Activated CD4-positive, alpha-beta T cell treated with anti-CD3 and anti-CD28 coated beads, Interleukin-2, amount 10 ng/mL, durations not matched to agents 24 days and 14 days (primary cell): ENCODE data around the gene TM7SF2. TPM values are rescaled to one million over a fixed set of nuclear protein-coding genes. Genes with fewer than 3 reads are reported as not detected.

Source experiments
- DNase-seq: peaks from one replicate; pipeline ENCODE4 v3.0.0; 2022
- H3K27ac Mint-ChIP-seq: one replicate; pipeline ENCODE4 v1.8.0; 2022; ENCODE audit warnings: mild to moderate bottlenecking, mixed read lengths
- H3K27me3 Mint-ChIP-seq: one replicate; pipeline ENCODE4 v1.8.0; 2022; ENCODE audit warnings: mixed read lengths
- H3K36me3 Mint-ChIP-seq: one replicate; pipeline ENCODE4 v1.8.0; 2022; ENCODE audit warnings: low read depth, mild to moderate bottlenecking, mixed read lengths
- H3K4me1 Mint-ChIP-seq: one replicate; pipeline ENCODE4 v1.8.0; 2021; ENCODE audit warnings: mixed read lengths
- H3K4me3 Mint-ChIP-seq: one replicate; pipeline ENCODE4 v1.8.0; 2022; ENCODE audit warnings: mild to moderate bottlenecking, moderate library complexity, mixed read lengths
- H3K9me3 Mint-ChIP-seq: one replicate; pipeline ENCODE4 v1.8.0; 2021; ENCODE audit warnings: mixed read lengths
- intact Hi-C: fragments of 100-400 bp; cut with micrococcal nuclease; formaldehyde crosslinking; loops from one replicate; pipeline ENCODE4 v1.15.1; 2023
- total RNA-seq: library from RNA; stranded (reverse); gene quantifications from 2 replicates; pipeline ENCODE4 v1.2.3, GENCODE V29; 2022

The TM7SF2 gene
- total RNA-seq, 1 donor from 2014 or later: 28.2 TPM

GRCh38 chr11:65083134-65083833 lies 28.4 kb upstream of the TM7SF2 start:
- intact Hi-C loops: no loop called here
- Mint-ChIP-seq H3K4me3 (peak overlapping the region; percentile 99), H3K9me3 (no peaks in the 10 kb centered on the region), H3K27ac (peak overlapping the region; percentile 99), H3K27me3 (peaks cover 2% of the 10 kb centered on the region), H3K4me1 (peaks cover 52% of the 10 kb centered on the region), H3K36me3 (peaks cover 60% of the 10 kb centered on the region)
- no peak for DNase-seq

DNA sequence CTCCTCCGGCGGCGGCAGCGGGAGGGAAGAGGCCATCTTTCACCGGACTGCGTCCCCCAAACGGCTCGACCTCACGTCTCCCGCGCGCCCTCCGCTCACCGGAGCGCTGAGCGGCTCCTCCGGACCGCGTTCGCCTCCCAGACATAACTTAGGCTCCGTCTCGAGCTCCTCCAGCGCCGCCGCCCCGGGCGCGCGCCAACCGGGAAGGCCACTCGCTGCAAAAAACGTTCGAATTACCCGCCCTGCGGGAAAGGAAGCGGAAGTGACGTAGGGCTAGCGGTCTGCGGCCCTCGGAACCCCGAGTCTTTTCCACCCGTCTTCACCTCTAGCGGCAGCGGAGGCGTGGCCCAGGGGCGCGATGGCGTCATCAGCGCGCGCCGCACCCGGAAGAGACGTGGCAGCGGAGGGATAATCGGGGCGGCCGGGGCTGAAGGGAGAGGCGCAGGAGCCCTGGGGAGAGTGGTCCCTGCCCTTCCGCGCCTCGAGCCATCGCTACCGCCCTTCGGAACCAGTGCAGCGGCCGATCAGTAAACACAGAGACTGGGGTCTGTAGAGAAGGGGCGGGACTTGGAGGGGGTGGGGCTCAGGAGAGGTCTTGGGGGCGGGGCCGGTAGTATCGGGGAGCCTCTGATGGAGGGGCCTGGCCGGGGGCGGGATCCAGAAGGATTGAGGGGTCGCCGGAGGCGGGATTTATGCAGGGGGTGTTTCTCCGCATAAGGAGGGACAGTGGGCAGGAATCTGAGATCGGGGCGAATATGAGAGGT lies 27.7 kb upstream of the TM7SF2 start, which contains the start of the genes CDCA5 and ZFPL1:
TSS of gene CDCA5 (minus strand) at position 207 of the 764 bp plus-strand sequence. CDS start at position 145, 62 bp downstream.
TSS of gene ZFPL1 (plus strand) at position 389 of the 764 bp plus-strand sequence. CDS start 477 bp downstream, outside the sequence.
- H3K27me3 Mint-ChIP-seq: peaks cover 2% of the 10 kb centered on the region
- peaks cover 46% of the 10 kb centered on the region for H3K4me1 Mint-ChIP-seq
- H3K36me3 Mint-ChIP-seq: peaks cover 62% of the 10 kb centered on the region

DNA sequence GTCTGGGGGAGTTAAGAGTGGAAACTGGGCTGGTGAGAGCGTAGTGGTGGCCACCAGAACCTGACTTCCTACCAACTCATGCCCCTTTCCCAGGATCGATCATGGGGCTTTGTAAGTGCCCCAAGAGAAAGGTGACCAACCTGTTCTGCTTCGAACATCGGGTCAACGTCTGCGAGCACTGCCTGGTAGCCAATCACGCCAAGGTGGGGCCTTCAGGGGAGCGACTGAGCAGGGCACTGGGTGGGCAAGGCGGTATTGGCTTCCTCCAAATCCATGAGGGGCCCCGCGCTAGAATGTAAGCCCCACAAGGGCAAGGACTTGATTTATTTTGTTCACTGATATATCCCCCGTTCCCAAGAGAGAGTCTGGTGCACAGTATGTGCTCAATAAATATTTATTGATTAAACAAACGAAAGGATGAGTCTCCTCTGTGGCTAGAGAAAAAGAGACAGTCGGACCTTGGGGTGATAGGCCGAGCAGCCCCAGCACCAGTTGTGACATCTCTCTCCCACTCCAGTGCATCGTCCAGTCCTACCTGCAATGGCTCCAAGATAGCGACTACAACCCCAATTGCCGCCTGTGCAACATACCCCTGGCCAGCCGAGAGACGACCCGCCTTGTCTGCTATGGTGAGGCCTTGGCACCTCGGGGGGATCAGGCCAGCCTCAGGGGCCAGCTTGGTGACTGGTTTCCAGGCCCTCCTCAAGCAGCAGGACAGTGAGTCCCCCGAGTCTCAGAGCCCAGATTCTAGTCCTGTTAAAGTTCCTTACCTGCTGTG lies 26.9 kb upstream of the TM7SF2 start:
- peak overlapping the region; percentile 99 for H3K27ac Mint-ChIP-seq
- H3K36me3 Mint-ChIP-seq: peaks cover 62% of the 10 kb centered on the region
- intact Hi-C loops: loop anchor here (1.0 kb wide), 6 partner anchors 12 to 70 kb away; partner anchors contain the start of genes ARL2, FAU, MRPL49 and SNX15
- H3K4me1 Mint-ChIP-seq: peaks cover 46% of the 10 kb centered on the region
- peaks cover 2% of the 10 kb centered on the region for H3K27me3 Mint-ChIP-seq
- peak overlapping the region; percentile 99 for H3K4me3 Mint-ChIP-seq
- peak; percentile 66 for DNase-seq
- no peaks in the 10 kb centered on the region for H3K9me3 Mint-ChIP-seq

More for the DNA sequence above, 27.7 kb upstream of the TM7SF2 start, which contains the start of the genes CDCA5 and ZFPL1:
- intact Hi-C loops: loop anchor here (1.0 kb wide), 6 partner anchors 12 to 70 kb away; partner anchors contain the start of genes ARL2, FAU, MRPL49 and SNX15
- Mint-ChIP-seq H3K9me3 (no peaks in the 10 kb centered on the region), H3K27ac (peak within 1 kb of the TSS; percentile 99), H3K4me3 (peak within 1 kb of the TSS; percentile 99)
- peak; percentile 100 for DNase-seq

- Mint-ChIP-seq H3K36me3 (peaks cover 57% of the 10 kb centered on the region), H3K27ac (peak overlapping the region; percentile 99), H3K9me3 (no peaks in the 10 kb centered on the region), H3K27me3 (peaks cover 2% of the 10 kb centered on the region), H3K4me3 (peak overlapping the region; percentile 99), H3K4me1 (peaks cover 44% of the 10 kb centered on the region)
- DNase-seq: no peak
- intact Hi-C loops: no loop called here
Observed at GRCh38 chr11:65085446-65085845, 26.2 kb upstream of the TM7SF2 start.

DNA sequence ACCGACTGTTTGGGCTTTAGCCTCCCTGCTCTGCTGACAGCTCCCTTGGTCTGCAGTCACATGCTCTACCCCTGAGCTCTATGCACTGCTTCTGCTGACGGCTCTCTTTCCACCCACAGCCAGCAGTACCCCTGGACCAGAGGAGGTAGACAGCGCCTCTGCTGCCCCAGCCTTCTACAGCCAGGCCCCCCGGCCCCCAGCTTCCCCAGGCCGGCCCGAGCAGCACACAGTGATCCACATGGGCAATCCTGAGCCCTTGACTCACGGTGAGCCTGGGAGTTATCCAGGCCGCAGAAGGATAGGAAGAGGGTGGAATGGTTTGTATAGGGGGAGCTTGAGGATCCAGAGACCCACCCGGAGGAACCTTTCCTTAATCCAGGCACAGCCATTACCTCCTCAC lies 24.9 kb upstream of the TM7SF2 start:
- Mint-ChIP-seq H3K9me3 (no peaks in the 10 kb centered on the region), H3K27ac (no peak overlapping the region), H3K4me1 (peaks cover 35% of the 10 kb centered on the region), H3K4me3 (no peak overlapping the region), H3K36me3 (peaks cover 47% of the 10 kb centered on the region), H3K27me3 (peaks cover 2% of the 10 kb centered on the region)
- intact Hi-C loops: no loop called here
- no peak for DNase-seq

DNA sequence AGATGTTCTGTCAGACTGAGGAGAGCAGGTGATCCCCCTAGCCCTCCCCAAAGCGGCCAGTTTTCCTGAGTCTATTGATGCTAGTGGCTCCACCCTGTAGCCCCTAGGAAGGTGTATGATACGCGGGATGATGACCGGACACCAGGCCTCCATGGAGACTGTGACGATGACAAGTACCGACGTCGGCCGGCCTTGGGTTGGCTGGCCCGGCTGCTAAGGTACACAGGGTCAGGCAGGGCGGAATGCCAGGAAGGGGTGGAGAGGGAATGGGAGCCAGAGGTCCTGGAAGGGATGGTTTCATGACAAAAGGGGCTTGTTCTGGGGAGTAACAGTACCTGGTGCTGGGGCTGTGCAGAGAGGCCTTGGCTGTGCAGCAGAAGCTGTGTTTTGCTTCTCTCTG lies 24.5 kb upstream of the TM7SF2 start:
- H3K36me3 Mint-ChIP-seq: peaks cover 43% of the 10 kb centered on the region
- intact Hi-C loops: no loop called here
- no peaks in the 10 kb centered on the region for H3K9me3 Mint-ChIP-seq
- no peak overlapping the region for H3K4me3 Mint-ChIP-seq
- peaks cover 2% of the 10 kb centered on the region for H3K27me3 Mint-ChIP-seq
- DNase-seq: no peak
- peaks cover 32% of the 10 kb centered on the region for H3K4me1 Mint-ChIP-seq
- no peak overlapping the region for H3K27ac Mint-ChIP-seq

DNA sequence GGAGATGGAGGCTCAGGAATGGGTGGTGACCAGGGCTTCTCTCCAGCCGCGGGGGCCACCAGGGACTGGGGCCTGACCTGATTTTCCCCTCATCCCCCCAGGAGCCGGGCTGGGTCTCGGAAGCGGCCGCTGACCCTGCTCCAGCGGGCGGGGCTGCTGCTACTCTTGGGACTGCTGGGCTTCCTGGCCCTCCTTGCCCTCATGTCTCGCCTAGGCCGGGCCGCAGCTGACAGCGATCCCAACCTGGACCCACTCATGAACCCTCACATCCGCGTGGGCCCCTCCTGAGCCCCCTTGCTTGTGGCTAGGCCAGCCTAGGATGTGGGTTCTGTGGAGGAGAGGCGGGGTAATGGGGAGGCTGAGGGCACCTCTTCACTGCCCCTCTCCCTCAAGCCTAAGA lies 23.8 kb upstream of the TM7SF2 start:
- Mint-ChIP-seq H3K4me1 (peaks cover 27% of the 10 kb centered on the region), H3K4me3 (no peak overlapping the region)
- intact Hi-C loops: no loop called here

GRCh38 chr11:65089621-65090020 lies 22.1 kb upstream of the TM7SF2 start:
- peaks cover 13% of the 10 kb centered on the region for H3K4me1 Mint-ChIP-seq
- H3K4me3 Mint-ChIP-seq: no peak overlapping the region
- no peaks in the 10 kb centered on the region for H3K27me3 Mint-ChIP-seq
- peaks cover 25% of the 10 kb centered on the region for H3K36me3 Mint-ChIP-seq
- intact Hi-C loops: no loop called here
- no peaks in the 10 kb centered on the region for H3K9me3 Mint-ChIP-seq
- no peak for DNase-seq
- no peak overlapping the region for H3K27ac Mint-ChIP-seq

More for the DNA sequence above, 23.8 kb upstream of the TM7SF2 start:
- no peak for DNase-seq
- Mint-ChIP-seq H3K27ac (no peak overlapping the region), H3K27me3 (peaks cover 2% of the 10 kb centered on the region), H3K9me3 (no peaks in the 10 kb centered on the region), H3K36me3 (peaks cover 39% of the 10 kb centered on the region)

DNA sequence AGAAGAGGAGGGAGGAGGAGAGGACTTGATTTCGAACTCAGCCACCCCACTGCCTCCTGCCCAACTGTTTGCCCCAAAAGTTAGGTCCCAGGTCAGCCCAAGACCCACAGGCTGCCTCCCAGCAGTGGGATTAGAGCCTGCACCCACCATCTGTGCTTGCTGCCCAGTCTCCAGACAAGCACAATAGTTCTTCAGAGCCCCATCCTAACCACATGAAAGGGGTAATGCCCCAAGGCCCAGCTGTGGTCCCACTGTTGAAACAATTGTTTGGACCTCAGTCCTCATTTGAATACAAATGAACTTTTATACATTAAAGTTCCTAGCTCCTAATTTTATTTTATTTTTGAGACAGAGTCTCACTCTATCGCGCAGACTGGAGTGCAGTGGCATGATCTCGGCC lies 21.0 kb upstream of the TM7SF2 start:
- H3K4me3 Mint-ChIP-seq: no peak overlapping the region
- H3K9me3 Mint-ChIP-seq: no peaks in the 10 kb centered on the region
- DNase-seq: no peak
- no peak overlapping the region for H3K27ac Mint-ChIP-seq
- H3K27me3 Mint-ChIP-seq: no peaks in the 10 kb centered on the region
- peaks cover 5% of the 10 kb centered on the region for H3K4me1 Mint-ChIP-seq
- intact Hi-C loops: no loop called here
- H3K36me3 Mint-ChIP-seq: peaks cover 21% of the 10 kb centered on the region

- no peak for DNase-seq
- H3K27ac Mint-ChIP-seq: peak overlapping the region; percentile 94
- H3K9me3 Mint-ChIP-seq: no peaks in the 10 kb centered on the region
- peak overlapping the region; percentile 95 for H3K4me3 Mint-ChIP-seq
- peaks cover 14% of the 10 kb centered on the region for H3K4me1 Mint-ChIP-seq
- H3K27me3 Mint-ChIP-seq: no peaks in the 10 kb centered on the region
- H3K36me3 Mint-ChIP-seq: peaks cover 11% of the 10 kb centered on the region
- intact Hi-C loops: no loop called here
Observed at GRCh38 chr11:65095427-65095826, 16.2 kb upstream of the TM7SF2 start.

DNA sequence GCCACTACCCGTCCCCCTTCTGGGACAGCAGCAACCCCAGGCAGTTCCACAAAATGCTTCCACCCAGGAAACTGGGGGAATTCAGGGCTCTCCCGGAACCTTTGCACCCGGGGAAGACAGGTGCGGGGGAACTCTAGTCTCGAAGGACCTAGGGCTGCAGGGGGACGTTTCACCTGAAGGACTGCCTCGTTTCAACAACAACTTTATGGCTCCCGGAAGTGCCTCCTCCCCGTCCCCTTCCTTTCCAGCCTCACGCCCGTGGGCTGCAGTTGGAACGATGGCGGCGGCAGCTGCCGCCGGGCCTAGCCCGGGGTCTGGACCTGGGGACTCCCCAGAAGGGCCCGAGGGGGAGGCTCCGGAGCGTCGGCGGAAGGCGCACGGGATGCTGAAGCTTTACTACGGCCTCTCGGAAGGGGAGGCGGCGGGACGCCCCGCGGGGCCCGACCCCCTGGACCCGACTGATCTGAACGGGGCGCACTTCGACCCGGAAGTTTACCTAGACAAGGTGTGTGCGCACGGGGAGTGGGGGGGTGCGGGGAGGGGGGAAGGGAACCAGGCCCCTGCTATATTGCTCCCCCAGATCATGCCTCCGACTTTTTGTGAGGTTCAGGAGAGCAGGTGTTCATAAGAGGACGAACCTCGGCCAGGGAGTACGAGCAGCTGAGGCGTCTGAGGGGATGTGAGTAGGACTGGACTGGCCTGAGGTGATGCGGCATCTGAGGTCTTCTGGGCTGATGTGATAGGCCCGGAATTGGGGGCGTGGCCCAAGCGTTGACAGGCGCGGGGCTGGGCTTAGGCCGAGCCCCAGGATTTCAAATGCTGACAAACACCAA lies 15.5 kb upstream of the TM7SF2 start, which contains the start of gene VPS51:
TSS of gene VPS51 (plus strand) at position 241 of the 833 bp plus-strand sequence. CDS start at position 278, 37 bp downstream.
- Mint-ChIP-seq H3K4me3 (peak within 1 kb of the TSS; percentile 95), H3K27me3 (no peaks in the 10 kb centered on the region), H3K9me3 (no peaks in the 10 kb centered on the region), H3K27ac (peak within 1 kb of the TSS; percentile 94), H3K36me3 (peaks cover 11% of the 10 kb centered on the region), H3K4me1 (peaks cover 14% of the 10 kb centered on the region)
- peak; percentile 95 for DNase-seq
- intact Hi-C loops: loop anchor here (1.0 kb wide), 4 partner anchors 12 to 26 kb away; partner anchors contain the start of genes CDCA5, FAU, MRPL49 and ZFPL1

- Mint-ChIP-seq H3K9me3 (no peaks in the 10 kb centered on the region), H3K36me3 (peaks cover 14% of the 10 kb centered on the region), H3K27ac (no peak overlapping the region), H3K4me1 (peaks cover 14% of the 10 kb centered on the region), H3K27me3 (no peaks in the 10 kb centered on the region), H3K4me3 (peak overlapping the region; percentile 95)
- no peak for DNase-seq
- intact Hi-C loops: loop anchor here (1.0 kb wide), 4 partner anchors 13 to 25 kb away; partner anchors contain the start of genes CDCA5, FAU, MRPL49 and ZFPL1
Observed at GRCh38 chr11:65096926-65097325, 14.7 kb upstream of the TM7SF2 start.
